ENCODE results near the gene AGPAT2. TPM values are rescaled to one million over a fixed set of nuclear protein-coding genes. Genes with fewer than 3 reads are reported as not detected.

The AGPAT2 gene
- total and polyA plus RNA-seq, 2 of the 4 experiments (the other 2 are of a cell fraction): 16.1 to 39.5 TPM

DNA sequence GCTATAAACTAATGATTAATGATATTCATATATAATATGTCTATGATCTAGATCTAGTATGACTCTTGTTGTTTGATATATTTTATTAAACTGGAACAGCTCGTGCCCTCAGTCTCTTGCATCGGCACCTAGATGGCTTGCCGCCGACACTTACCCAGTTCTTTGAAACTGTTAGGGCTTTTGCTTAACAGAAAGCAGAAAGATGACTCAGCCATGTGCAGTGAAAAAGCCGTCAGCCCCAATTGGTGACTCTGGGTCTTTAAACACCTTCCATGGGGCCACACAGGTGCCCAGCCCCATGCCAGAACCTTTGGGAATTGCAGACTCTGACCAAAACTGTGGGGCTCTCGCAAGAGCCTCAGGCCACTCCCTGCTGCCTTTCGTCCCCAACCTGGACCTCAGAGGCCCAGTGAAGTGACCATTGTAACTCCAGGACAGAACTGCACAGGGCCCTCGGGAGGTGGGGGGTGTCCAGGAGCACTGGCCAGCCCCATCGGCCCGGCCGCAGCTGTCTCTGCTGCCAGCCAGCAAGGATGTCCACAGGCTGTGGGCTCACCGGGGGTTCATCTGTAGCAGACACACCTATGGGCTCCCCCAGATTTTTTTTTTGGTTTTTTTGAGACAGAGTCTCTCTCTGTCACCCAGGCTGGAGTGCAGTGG, 47.7 kb upstream of the AGPAT2 start:
- no peak overlapping the region for H3K56ac ChIP-seq (ENCODE audit: extremely low read depth, insufficient read depth, low read length)
- no peaks in the 10 kb centered on the region for H3K36me3 ChIP-seq (ENCODE audit: control insufficient read depth, insufficient read depth, low read length)
- H3K27ac ChIP-seq (ENCODE audit: insufficient read depth, low read length): no peak overlapping the region
- in situ Hi-C loops (cut with MboI; ENCODE audit: low sequenced_read_pairs) (no loop called here), intact Hi-C loops (cut with micrococcal nuclease) (no loop called here), dilution Hi-C loops (cut with HindIII; ENCODE audit: low sequenced_read_pairs, unreplicated experiment) (no loop called here)
- H2AK9ac ChIP-seq (replicated peaks; ENCODE audit: low read depth, low read length, poor library complexity): no peak overlapping the region
- TF ChIP-seq MAFK (IDR thresholded peaks at IDR 0.05; ENCODE audit: low read depth, low read length) (no peak), RFX5 (IDR thresholded peaks at IDR 0.05; ENCODE audit: low read depth, low read length) (no peak), MAZ (IDR thresholded peaks at IDR 0.05; ENCODE audit: borderline replicate concordance, low read depth, low read length) (no peak), CHD1 (IDR thresholded peaks at IDR 0.05; ENCODE audit: low read depth, low read length) (no peak), CEBPB (IDR thresholded peaks at IDR 0.05; ENCODE audit: low read depth, low read length) (no peak), SMC3 (IDR thresholded peaks at IDR 0.05; ENCODE audit: low read depth, low read length) (no peak), MXI1 (IDR thresholded peaks at IDR 0.05; ENCODE audit: borderline replicate concordance, low read depth, low read length) (no peak), RCOR1 (IDR thresholded peaks at IDR 0.05; ENCODE audit: insufficient replicate concordance, low read length) (no peak), BHLHE40 (IDR thresholded peaks at IDR 0.05; ENCODE audit: low read depth, low read length) (no peak), RAD21 (IDR thresholded peaks at IDR 0.05; ENCODE audit: low read length) (no peak)
- TF ChIP-seq, protein P1, sequence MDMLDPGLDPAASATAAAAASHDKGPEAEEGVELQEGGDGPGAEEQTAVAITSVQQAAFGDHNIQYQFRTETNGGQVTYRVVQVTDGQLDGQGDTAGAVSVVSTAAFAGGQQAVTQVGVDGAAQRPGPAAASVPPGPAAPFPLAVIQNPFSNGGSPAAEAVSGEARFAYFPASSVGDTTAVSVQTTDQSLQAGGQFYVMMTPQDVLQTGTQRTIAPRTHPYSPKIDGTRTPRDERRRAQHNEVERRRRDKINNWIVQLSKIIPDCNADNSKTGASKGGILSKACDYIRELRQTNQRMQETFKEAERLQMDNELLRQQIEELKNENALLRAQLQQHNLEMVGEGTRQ (IDR thresholded peaks at IDR 0.05; ENCODE audit: low read depth, low read length): no peak
- TF ChIP-seq, protein P2, sequence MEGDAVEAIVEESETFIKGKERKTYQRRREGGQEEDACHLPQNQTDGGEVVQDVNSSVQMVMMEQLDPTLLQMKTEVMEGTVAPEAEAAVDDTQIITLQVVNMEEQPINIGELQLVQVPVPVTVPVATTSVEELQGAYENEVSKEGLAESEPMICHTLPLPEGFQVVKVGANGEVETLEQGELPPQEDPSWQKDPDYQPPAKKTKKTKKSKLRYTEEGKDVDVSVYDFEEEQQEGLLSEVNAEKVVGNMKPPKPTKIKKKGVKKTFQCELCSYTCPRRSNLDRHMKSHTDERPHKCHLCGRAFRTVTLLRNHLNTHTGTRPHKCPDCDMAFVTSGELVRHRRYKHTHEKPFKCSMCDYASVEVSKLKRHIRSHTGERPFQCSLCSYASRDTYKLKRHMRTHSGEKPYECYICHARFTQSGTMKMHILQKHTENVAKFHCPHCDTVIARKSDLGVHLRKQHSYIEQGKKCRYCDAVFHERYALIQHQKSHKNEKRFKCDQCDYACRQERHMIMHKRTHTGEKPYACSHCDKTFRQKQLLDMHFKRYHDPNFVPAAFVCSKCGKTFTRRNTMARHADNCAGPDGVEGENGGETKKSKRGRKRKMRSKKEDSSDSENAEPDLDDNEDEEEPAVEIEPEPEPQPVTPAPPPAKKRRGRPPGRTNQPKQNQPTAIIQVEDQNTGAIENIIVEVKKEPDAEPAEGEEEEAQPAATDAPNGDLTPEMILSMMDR (conservative IDR thresholded peaks at IDR 0.05; ENCODE audit: low read depth, low read length): no peak
- H2BK15ac ChIP-seq (ENCODE audit: low read depth, low read length): no peak overlapping the region
- DNase-seq (no peak), ATAC-seq (ENCODE audit: low read depth) (no peak)
- H2BK20ac ChIP-seq (ENCODE audit: low read depth, low read length): no peak overlapping the region
- no peak overlapping the region for H3K23ac ChIP-seq (ENCODE audit: low read depth, low read length)
- 76% methylated on average over 6 of the region's 12 CpGs; no CpG with 5 or more reads in 1 of the 2 experiments for WGBS, 2 experiments (ENCODE audit: extremely low coverage in 2 of 2, insufficient read length in 1 of 2)
- no peak overlapping the region for H2AK5ac ChIP-seq (ENCODE audit: low read depth, low read length)
- no peak overlapping the region for H4K8ac ChIP-seq (ENCODE audit: low read depth in 2 of 2, low read length in 2 of 2)
- H2BK120ac ChIP-seq (ENCODE audit: low read depth, low read length): no peak overlapping the region
- no peak overlapping the region for H3K4me2 ChIP-seq (ENCODE audit: low read depth, low read length)
- BruUV-seq (replicated peaks): no TSS peak
- POLR2A ChIA-PET (ENCODE audit: unreplicated experiment): interaction anchor here (0.5 kb wide), 1 partner anchor 15 kb away, joined by 3 read pairs; no protein-coding TSS in a partner anchor
- no peak overlapping the region for H3K14ac ChIP-seq (replicated peaks; ENCODE audit: low read depth, low read length)
- no peaks in the 10 kb centered on the region for H4K20me1 ChIP-seq (ENCODE audit: insufficient read depth, low read length)
- H4K91ac ChIP-seq (ENCODE audit: insufficient read depth, low read depth, low read length): no peak overlapping the region
- H4K5ac ChIP-seq (ENCODE audit: low read depth, low read length): no peak overlapping the region
- H3K4ac ChIP-seq (ENCODE audit: low read depth, low read length): no peak overlapping the region
- CTCF ChIA-PET: interaction anchor here (1.2 kb wide), 1 partner anchor 23 kb away, joined by 7 read pairs; the partner anchor contains the start of gene LCN8
- H3K18ac ChIP-seq (ENCODE audit: low read depth, low read length): no peak overlapping the region
- peaks cover 23% of the 10 kb centered on the region for H3K27me3 ChIP-seq (ENCODE audit: control insufficient read depth, insufficient read depth, low read length)
- no peaks in the 10 kb centered on the region for H3K9me3 ChIP-seq (ENCODE audit: control insufficient read depth, insufficient read depth, low read length)
- H3K4me3 ChIP-seq (ENCODE audit: insufficient read depth, low read depth, low read length): no peak overlapping the region
- H2BK5ac ChIP-seq (ENCODE audit: low read depth, low read length, poor library complexity, severe bottlenecking): no peak overlapping the region
- H3K79me1 ChIP-seq (ENCODE audit: low read depth in 1 of 2, low read length in 2 of 2): peaks cover 0 to 15% of the 10 kb centered on the region in 2 experiments; a peak in 2 of 4 replicates
- H3K9me1 ChIP-seq (ENCODE audit: insufficient read depth, low read length): no peaks in the 10 kb centered on the region
- no peak overlapping the region for H3K9ac ChIP-seq (ENCODE audit: low read depth, low read length)
- no peaks in the 10 kb centered on the region for H3K4me1 ChIP-seq (ENCODE audit: control insufficient read depth, insufficient read depth, low read length)
- H2AFZ ChIP-seq (replicated peaks; ENCODE audit: low read length, poor library complexity): no peak overlapping the region

Measured in IMR-90 (cell line).